NCI-H1092 treated with DMSO at 0.1 percent for 48 hours (cell line): Measurements from ENCODE around the gene LRP5.

ENCODE experiments used
- DNase-seq: peaks from one replicate; lab custom pipeline; 2025; lab: John Stamatoyannopoulos, UW

The LRP5 gene

GRCh38 chr11:68309621-68310185, 2.7 kb upstream of the LRP5 start:
- DNase-seq, result no peak

GRCh38 chr11:68311160-68312116, 953 bp upstream of the LRP5 start:
- no peak for DNase-seq

GRCh38 chr11:68312780-68313573, 586 bp downstream of the LRP5 start:
- DNase-seq, result no peak

GRCh38 chr11:68313574-68314202, 1.3 kb downstream of the LRP5 start:
- peak; percentile 9 for DNase-seq

- DNase-seq, result no peak
Observed at GRCh38 chr11:68314203-68315170, 2.1 kb downstream of the LRP5 start.

GRCh38 chr11:68315171-68315920, 3.0 kb downstream of the LRP5 start:
- no peak for DNase-seq

GRCh38 chr11:68317147-68317785, 4.9 kb downstream of the LRP5 start:
- DNase-seq, result no peak

GRCh38 chr11:68321293-68322051, 9.1 kb downstream of the LRP5 start:
- no peak for DNase-seq

GRCh38 chr11:68322052-68322430, 9.7 kb downstream of the LRP5 start:
- DNase-seq, result no peak

GRCh38 chr11:68324241-68324640, 11.8 kb downstream of the LRP5 start:
- DNase-seq, result no peak

- no peak for DNase-seq
Observed at GRCh38 chr11:68324695-68325094, 12.3 kb downstream of the LRP5 start.

GRCh38 chr11:68325183-68325906, 13.0 kb downstream of the LRP5 start:
- DNase-seq, result no peak

- DNase-seq, result no peak
Observed at GRCh38 chr11:68325907-68326220, 13.5 kb downstream of the LRP5 start.

- DNase-seq, result no peak
Observed at GRCh38 chr11:68326334-68327215, 14.2 kb downstream of the LRP5 start.

- DNase-seq, result no peak
Observed at GRCh38 chr11:68327586-68328370, 15.4 kb downstream of the LRP5 start.

- DNase-seq, result peak; percentile 48
Observed at GRCh38 chr11:68328374-68329091, 16.1 kb downstream of the LRP5 start.
